HepG2 (cell line): ENCODE data around the gene PLG. TPM values are rescaled to one million over a fixed set of nuclear protein-coding genes. Genes with fewer than 3 reads are reported as not detected.

Experiments used
- ATAC-seq: fragments of 200-7000 bp; cut with Tn5 transposase; 3 replicates; pipeline ENCODE4 v1.9.1; 2020; ENCODE audit warnings: mild to moderate bottlenecking, moderate library complexity
- BruUV-seq: library from RNA; stranded (reverse); fragments of 400-500 nt; replicated peaks from 2 replicates; lab custom pipeline; 2021; lab: Mats Ljungman, UMichigan
- CTCF ChIA-PET: fragments of 300-600 bp; formaldehyde crosslinking; extraction: SDS; loops from one replicate; lab custom pipeline; 2021; ENCODE audit warnings: low total read pairs, inconsistent platforms, low intra/inter-chr PET ratio; lab: Yijun Ruan, JAX
- POLR2A ChIA-PET: fragments of 350-600 bp; sonication (Branson Sonifier 250); formaldehyde crosslinking; loops from one replicate; lab custom pipeline; 2020; ENCODE audit warnings: antibody characterized with exemption, inconsistent platforms; lab: Yijun Ruan, JAX
- DNase-seq: peaks from one replicate; pipeline ENCODE4 v3.0.0-alpha.2; 2015; ENCODE audit warnings: low spot score
- FAIRE-seq: peaks from 3 replicates; lab custom pipeline; 2011; peaks lifted over from hg19 to GRCh38; lab: Jason Lieb, UNC
- H2AFZ ChIP-seq: one replicate; pipeline ENCODE4 v1.6.1; 2011; ENCODE audit warnings: low read length, inconsistent platforms
- H3K27ac ChIP-seq: fragments of 300-600 bp; 3 replicates; pipeline ENCODE4 v1.8.0; 2011; ENCODE audit warnings: mixed run types, mild to moderate bottlenecking, mixed read lengths, low read length, inconsistent platforms; ENCODE audit not compliant: insufficient read depth; ENCODE audit errors: extremely low read length
- H3K27me3 ChIP-seq, 2 experiments: fragments of 200-600 bp in 1 of 2; 2 replicates in 1 of 2; 3 replicates in 1 of 2; pipeline versions ENCODE4 v1.6.0 to v1.8.0; 2011; ENCODE audit warnings: low read length in 2 of 2, mild to moderate bottlenecking in 2 of 2, moderate library complexity in 2 of 2, inconsistent platforms in 1 of 2; ENCODE audit not compliant: insufficient read depth in 2 of 2, control insufficient read depth in 1 of 2
- H3K36me3 ChIP-seq, 2 experiments: fragments of 200-600 bp in 1 of 2; replicated peaks in 1 of 2; 2 replicates in 1 of 2; 3 replicates in 1 of 2; pipeline versions ENCODE4 v1.5.1 to v1.8.0; 2011; ENCODE audit warnings: low read length in 2 of 2, inconsistent platforms in 1 of 2; ENCODE audit not compliant: insufficient read depth in 2 of 2, control insufficient read depth in 1 of 2
- H3K4me1 ChIP-seq: 2 replicates; pipeline ENCODE4 v1.5.1; 2012; ENCODE audit warnings: low read length, inconsistent platforms; ENCODE audit not compliant: insufficient read depth
- H3K4me2 ChIP-seq: 2 replicates; pipeline ENCODE4 v1.6.0; 2011; ENCODE audit warnings: low read depth, low read length, inconsistent platforms
- H3K4me3 ChIP-seq, 3 experiments: fragments of 200-600 bp in 1 of 3; sonication (generic), shearing (Covaris generic) in 1 of 3; replicated peaks in 1 of 3; 2 replicates each; pipeline ENCODE4 v1.5.1; 2011 to 2016; ENCODE audit warnings: low read length in 3 of 3, inconsistent platforms in 2 of 3, low read depth in 2 of 3, mild to moderate bottlenecking in 2 of 3, control low read depth in 1 of 3, mixed read lengths in 1 of 3; ENCODE audit not compliant: insufficient read depth in 1 of 3
- H3K79me2 ChIP-seq: one replicate; pipeline ENCODE4 v1.6.1; 2011; ENCODE audit warnings: low read length, inconsistent platforms; ENCODE audit not compliant: insufficient read depth
- H3K9ac ChIP-seq: 2 replicates; pipeline ENCODE4 v1.6.0; 2011; ENCODE audit warnings: mild to moderate bottlenecking, low read depth, low read length, inconsistent platforms; ENCODE audit not compliant: insufficient read depth
- H3K9me3 ChIP-seq: 2 replicates; pipeline ENCODE4 v1.5.1; 2012; ENCODE audit warnings: mild to moderate bottlenecking, low read length
- H4K20me1 ChIP-seq: 2 replicates; pipeline ENCODE4 v1.6.0; 2011; ENCODE audit warnings: inconsistent platforms, mild to moderate bottlenecking, low read length, moderate library complexity; ENCODE audit not compliant: insufficient read depth
- HCFC1 ChIP-seq: fragments of 150-350 bp; IDR thresholded peaks from 2 replicates; pipeline ENCODE4 v1.6.1; 2014; ENCODE audit warnings: low read depth, low read length
- HOXA7 ChIP-seq: sonication (generic); formaldehyde crosslinking; IDR thresholded peaks from 2 replicates; pipeline ENCODE4 v1.8.1; 2022; ENCODE audit warnings: mild to moderate bottlenecking, missing genetic modification reagents, moderate library complexity
- MBD4 ChIP-seq: IDR thresholded peaks from 2 replicates; pipeline ENCODE4 v1.6.1; 2012; ENCODE audit warnings: low read length, inconsistent platforms, borderline replicate concordance
- MXD4 ChIP-seq: IDR thresholded peaks from 2 replicates; pipeline ENCODE4 v1.6.1; 2016; ENCODE audit warnings: mild to moderate bottlenecking, missing biosample characterization, missing genetic modification reagents
- NCOA1 ChIP-seq: sonication (generic); formaldehyde crosslinking; IDR thresholded peaks from 2 replicates; pipeline ENCODE4 v1.9.0; 2021; ENCODE audit warnings: missing genetic modification reagents
- POGK ChIP-seq: sonication (generic); formaldehyde crosslinking; conservative IDR thresholded peaks from 2 replicates; pipeline ENCODE4 v1.8.0; 2022; ENCODE audit warnings: mild to moderate bottlenecking, moderate library complexity, missing genetic modification reagents
- SP5 ChIP-seq: IDR thresholded peaks from 2 replicates; pipeline ENCODE4 v1.6.1; 2016; ENCODE audit warnings: low read depth, borderline replicate concordance
- SRSF1 ChIP-seq: fragments of 200-400 bp; formaldehyde crosslinking; optimal IDR thresholded peaks from 2 replicates; pipeline ENCODE3; 2017; ENCODE audit warnings: mild to moderate bottlenecking, low read depth, low read length, moderate library complexity
- TFDP2 ChIP-seq: sonication (generic); formaldehyde crosslinking; IDR thresholded peaks from 2 replicates; pipeline ENCODE4 v1.4.0; 2020; ENCODE audit warnings: missing genetic modification reagents
- ZNF180 ChIP-seq: sonication (generic); formaldehyde crosslinking; IDR thresholded peaks from 2 replicates; pipeline ENCODE4 v1.4.0; 2020; ENCODE audit warnings: low read depth, missing genetic modification reagents, borderline replicate concordance
- ZNF205 ChIP-seq: IDR thresholded peaks from 2 replicates; pipeline ENCODE4 v1.6.1; 2018; ENCODE audit warnings: missing biosample characterization, missing genetic modification reagents
- ZNF275 ChIP-seq: sonication (generic); formaldehyde crosslinking; IDR thresholded peaks from 2 replicates; pipeline ENCODE4 v1.8.0; 2022; ENCODE audit warnings: missing genetic modification reagents, mild to moderate bottlenecking, inconsistent platforms, borderline replicate concordance
- ZNF326 ChIP-seq: sonication (generic); formaldehyde crosslinking; IDR thresholded peaks from 2 replicates; pipeline ENCODE4 v1.4.0; 2020; ENCODE audit warnings: missing genetic modification reagents, borderline replicate concordance
- ZNF605 ChIP-seq: sonication (generic); formaldehyde crosslinking; IDR thresholded peaks from 2 replicates; pipeline ENCODE4 v1.8.0; 2022; ENCODE audit warnings: mild to moderate bottlenecking, missing genetic modification reagents
- ZNF839 ChIP-seq: sonication (generic); formaldehyde crosslinking; IDR thresholded peaks from 2 replicates; pipeline ENCODE4 v1.4.0; 2020; ENCODE audit warnings: missing genetic modification reagents, mild to moderate bottlenecking, borderline replicate concordance
- WGBS: methylation state at CpG from one replicate; pipeline ENCODE4 v1.1.6; 2017; ENCODE audit warnings: low lambda C conversion rate; 5-methylcytosine and 5-hydroxymethylcytosine counted together
- in situ Hi-C: cut with HindIII; loops from 2 replicates; pipeline ENCODE4 v1.10.0; 2017; ENCODE audit warnings: low pct_unique_long_range_greater_than_20kb; ENCODE audit not compliant: extremely low pct_ligation_motif_present
- intact Hi-C: fragments of 100-400 bp; cut with micrococcal nuclease; formaldehyde crosslinking; loops from one replicate; pipeline ENCODE4 v1.10.0; 2022; ENCODE audit not compliant: unreplicated experiment
- polyA plus RNA-seq, 8 experiments: library from polyadenylated mRNA; depleted of rRNA in 3 of 8; stranded (reverse) in 7 of 8; unstranded in 1 of 8; fragments of >200 nt; fragmentation: Illumina TruSeq in 4 of 8; extraction: Trizol in 4 of 8; gene quantifications; 2 replicates each; pipeline versions ENCODE4 v1.2.1 to v1.2.3, GENCODE V29; 2011 to 2016; ENCODE audit warnings: low read depth in 4 of 8, missing spikeins in 1 of 8, mixed read lengths in 1 of 8; ENCODE audit not compliant: insufficient read depth in 1 of 8
- total RNA-seq, 5 experiments: library from RNA; depleted of rRNA; stranded (reverse); fragments of >200 nt; fragmentation: Illumina TruSeq; extraction: Trizol; gene quantifications; 2 replicates each; pipeline ENCODE4 v1.2.3, GENCODE V29; 2016; ENCODE audit warnings: low read depth in 1 of 5

Gene PLG
- total and polyA plus RNA-seq, 2 of the 13 experiments (the other 11 are each of a cell fraction or from before 2014, with no cell fraction given), result 1.7 to 10.7 TPM

GRCh38 chr6:160781298-160781697, 79.3 kb downstream of the PLG start:
- intact Hi-C loops, result no loop called here
- no peak overlapping the region for H3K4me2 ChIP-seq
- FAIRE-seq (no peak), DNase-seq (no peak), ATAC-seq (no peak)
- no peaks in the 10 kb centered on the region for H3K9me3 ChIP-seq
- no peak overlapping the region for H3K27ac ChIP-seq
- ChIA-PET CTCF (no interaction called here), POLR2A (no interaction called here)
- no peak for TF ChIP-seq ZNF839 (CRISPR knock-in tag)
- no peak for TF ChIP-seq ZNF605 (CRISPR knock-in tag)
- no peak for TF ChIP-seq SP5
- no peak for TF ChIP-seq POGK (CRISPR knock-in tag)
- no peak for TF ChIP-seq MXD4
- no peak for TF ChIP-seq ZNF326 (CRISPR knock-in tag)
- TF ChIP-seq ZNF180 (CRISPR knock-in tag), result no peak
- no peak for TF ChIP-seq MBD4
- no peak for TF ChIP-seq TFDP2 (CRISPR knock-in tag)
- TF ChIP-seq NCOA1 (CRISPR knock-in tag), result no peak
- TF ChIP-seq HOXA7 (CRISPR knock-in tag), result no peak
- no peak for TF ChIP-seq SRSF1
- TF ChIP-seq HCFC1, result no peak
- no peak for TF ChIP-seq ZNF205
- no peak for TF ChIP-seq ZNF275 (CRISPR knock-in tag)
- H4K20me1 ChIP-seq, result no peaks in the 10 kb centered on the region
- H2AFZ ChIP-seq, result no peak overlapping the region
- in situ Hi-C loops, result no loop called here
- no peak overlapping the region for H3K4me3 ChIP-seq
- no peak overlapping the region for H3K9ac ChIP-seq
- no peaks in the 10 kb centered on the region for H3K79me2 ChIP-seq
- no peaks in the 10 kb centered on the region for H3K4me1 ChIP-seq
- BruUV-seq, result no TSS peak
- H3K27me3 ChIP-seq, result 0 out of 5 replicates have a peak, but pooled peaks cover 0 to 3% of the 10 kb centered on the region in 2 experiments
- 19% methylated on average over 4 of the region's 4 CpGs for WGBS
- no peaks in the 10 kb centered on the region for H3K36me3 ChIP-seq
